GM18511 (cell line): Measurements from ENCODE around the gene NCOA7.
"Not testable (repeated sequence)": the region's sequence is repeated elsewhere in the genome, so short reads cannot be mapped to it uniquely, and the experiment has no call there.

Experiments
- ATAC-seq: cut with Tn5 transposase; IDR thresholded peaks from one replicate; pipeline ENCODE4 v1.9.1; 2021; ENCODE audit warnings: mild to moderate bottlenecking, moderate library complexity; ENCODE audit not compliant: unreplicated experiment

Gene NCOA7

GRCh38 chr6:125835221-125835744 lies 44.5 kb downstream of the NCOA7 start:
- ATAC-seq, result no peak

GRCh38 chr6:125836466-125836865 lies 45.7 kb downstream of the NCOA7 start:
- ATAC-seq, result no peak

GRCh38 chr6:125839471-125839870 lies 48.7 kb downstream of the NCOA7 start:
- ATAC-seq, result no peak

GRCh38 chr6:125839879-125840278 lies 49.1 kb downstream of the NCOA7 start:
- no peak for ATAC-seq

GRCh38 chr6:125841356-125842090 lies 50.8 kb downstream of the NCOA7 start:
- ATAC-seq, result no peak

GRCh38 chr6:125842091-125842626 lies 51.4 kb downstream of the NCOA7 start:
- no peak for ATAC-seq

GRCh38 chr6:125843593-125843992 lies 52.8 kb downstream of the NCOA7 start:
- no peak for ATAC-seq

- ATAC-seq, result no peak
These were observed 54.2 kb downstream of the NCOA7 start for GRCh38 chr6:125844989-125845388.

GRCh38 chr6:125846292-125847024 lies 55.7 kb downstream of the NCOA7 start:
- no peak for ATAC-seq

GRCh38 chr6:125848286-125848685 lies 57.5 kb downstream of the NCOA7 start:
- not testable (repeated sequence) for ATAC-seq

- ATAC-seq, result no peak
These were observed 59.6 kb downstream of the NCOA7 start for GRCh38 chr6:125850361-125850760.

GRCh38 chr6:125852587-125852986 lies 61.8 kb downstream of the NCOA7 start:
- ATAC-seq, result no peak

- ATAC-seq, result no peak
These were observed 62.4 kb downstream of the NCOA7 start for GRCh38 chr6:125853168-125853567.

GRCh38 chr6:125853756-125854155 lies 63.0 kb downstream of the NCOA7 start:
- ATAC-seq, result no peak

- ATAC-seq, result no peak
These were observed 63.6 kb downstream of the NCOA7 start for GRCh38 chr6:125854355-125854754.

- ATAC-seq, result no peak
These were observed 65.0 kb downstream of the NCOA7 start for GRCh38 chr6:125855783-125856182.

- ATAC-seq, result no peak
These were observed 67.1 kb downstream of the NCOA7 start for GRCh38 chr6:125857846-125858245.

GRCh38 chr6:125858427-125859320 lies 67.9 kb downstream of the NCOA7 start:
- ATAC-seq, result no peak

GRCh38 chr6:125859727-125860126 lies 69.0 kb downstream of the NCOA7 start:
- no peak for ATAC-seq

GRCh38 chr6:125863023-125863422 lies 72.3 kb downstream of the NCOA7 start:
- no peak for ATAC-seq

- ATAC-seq, result no peak
These were observed 74.3 kb downstream of the NCOA7 start for GRCh38 chr6:125865015-125865414.
